Astrocyte of the hippocampus (primary cell): ENCODE measurements around the gene MTO1.
A peak's percentile ranks its signal among the peaks of the same experiment; 100 is the strongest.
"Not testable (repeated sequence)": the region's sequence is repeated elsewhere in the genome, so short reads cannot be mapped to it uniquely, and the experiment has no call there.

Experiments
- DNase-seq: peaks from one replicate; pipeline ENCODE4 v3.0.0; 2011; ENCODE audit warnings: low read depth, low spot score

Gene MTO1, protein sequence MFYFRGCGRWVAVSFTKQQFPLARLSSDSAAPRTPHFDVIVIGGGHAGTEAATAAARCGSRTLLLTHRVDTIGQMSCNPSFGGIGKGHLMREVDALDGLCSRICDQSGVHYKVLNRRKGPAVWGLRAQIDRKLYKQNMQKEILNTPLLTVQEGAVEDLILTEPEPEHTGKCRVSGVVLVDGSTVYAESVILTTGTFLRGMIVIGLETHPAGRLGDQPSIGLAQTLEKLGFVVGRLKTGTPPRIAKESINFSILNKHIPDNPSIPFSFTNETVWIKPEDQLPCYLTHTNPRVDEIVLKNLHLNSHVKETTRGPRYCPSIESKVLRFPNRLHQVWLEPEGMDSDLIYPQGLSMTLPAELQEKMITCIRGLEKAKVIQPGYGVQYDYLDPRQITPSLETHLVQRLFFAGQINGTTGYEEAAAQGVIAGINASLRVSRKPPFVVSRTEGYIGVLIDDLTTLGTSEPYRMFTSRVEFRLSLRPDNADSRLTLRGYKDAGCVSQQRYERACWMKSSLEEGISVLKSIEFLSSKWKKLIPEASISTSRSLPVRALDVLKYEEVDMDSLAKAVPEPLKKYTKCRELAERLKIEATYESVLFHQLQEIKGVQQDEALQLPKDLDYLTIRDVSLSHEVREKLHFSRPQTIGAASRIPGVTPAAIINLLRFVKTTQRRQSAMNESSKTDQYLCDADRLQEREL

DNA sequence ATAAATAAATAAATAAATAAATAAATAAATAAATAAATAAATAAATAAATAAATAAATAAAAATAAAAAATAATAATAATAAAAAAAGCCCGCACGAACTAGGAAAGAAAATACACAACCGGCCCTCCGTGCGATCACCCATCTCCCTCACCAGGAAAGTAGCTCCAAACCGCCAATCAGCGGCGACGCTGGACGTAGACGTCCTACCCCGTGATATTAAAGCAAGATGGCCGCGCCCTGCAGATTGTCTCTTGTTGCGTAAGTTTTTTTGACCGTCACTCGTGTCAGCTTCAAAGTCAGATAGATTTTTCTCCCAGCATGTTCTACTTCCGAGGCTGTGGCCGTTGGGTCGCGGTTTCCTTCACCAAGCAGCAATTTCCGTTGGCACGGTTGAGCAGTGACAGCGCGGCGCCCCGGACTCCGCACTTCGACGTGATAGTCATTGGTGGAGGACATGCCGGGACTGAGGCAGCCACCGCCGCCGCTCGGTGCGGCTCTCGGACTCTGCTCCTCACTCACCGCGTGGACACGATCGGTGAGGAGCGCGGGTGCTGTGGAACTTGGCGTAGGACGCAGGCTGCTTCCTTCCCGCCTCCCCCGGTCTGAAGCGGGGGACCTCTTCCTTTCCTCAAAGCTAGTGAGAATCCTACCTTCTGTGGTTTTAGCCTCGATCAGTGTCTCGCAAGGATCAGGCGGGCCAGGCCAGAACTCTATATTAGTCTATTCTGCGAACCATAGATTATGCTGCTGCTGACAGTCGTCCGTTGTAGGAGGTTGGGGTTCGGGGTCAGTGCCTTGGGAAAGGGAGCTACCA, at the start of gene MTO1:
Gene MTO1, plus strand, starts transcription at position 201 of the 814 bp plus-strand sequence. Its CDS starts 118 bp downstream, at position 319.
- peak; percentile 93 for DNase-seq

DNA sequence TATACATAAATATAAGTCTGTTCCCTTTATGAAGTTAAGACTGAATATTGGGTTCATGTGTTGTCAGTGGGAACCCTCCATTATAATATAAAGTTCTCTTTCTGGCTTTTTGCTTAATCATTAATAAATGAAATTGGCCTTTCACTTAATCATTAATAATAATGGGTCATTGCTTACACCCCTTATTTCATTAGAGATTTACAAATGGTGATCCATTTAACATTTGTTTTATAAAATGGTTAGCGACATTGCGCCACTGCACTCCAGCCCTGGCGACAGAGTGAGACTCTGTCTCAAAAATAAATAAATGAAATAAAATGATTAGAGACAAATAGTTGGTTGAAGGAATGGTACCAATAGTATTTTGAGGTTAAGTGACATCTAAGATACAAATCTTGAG, 48.4 kb upstream of the MTO1 start:
- DNase-seq = no peak

DNA sequence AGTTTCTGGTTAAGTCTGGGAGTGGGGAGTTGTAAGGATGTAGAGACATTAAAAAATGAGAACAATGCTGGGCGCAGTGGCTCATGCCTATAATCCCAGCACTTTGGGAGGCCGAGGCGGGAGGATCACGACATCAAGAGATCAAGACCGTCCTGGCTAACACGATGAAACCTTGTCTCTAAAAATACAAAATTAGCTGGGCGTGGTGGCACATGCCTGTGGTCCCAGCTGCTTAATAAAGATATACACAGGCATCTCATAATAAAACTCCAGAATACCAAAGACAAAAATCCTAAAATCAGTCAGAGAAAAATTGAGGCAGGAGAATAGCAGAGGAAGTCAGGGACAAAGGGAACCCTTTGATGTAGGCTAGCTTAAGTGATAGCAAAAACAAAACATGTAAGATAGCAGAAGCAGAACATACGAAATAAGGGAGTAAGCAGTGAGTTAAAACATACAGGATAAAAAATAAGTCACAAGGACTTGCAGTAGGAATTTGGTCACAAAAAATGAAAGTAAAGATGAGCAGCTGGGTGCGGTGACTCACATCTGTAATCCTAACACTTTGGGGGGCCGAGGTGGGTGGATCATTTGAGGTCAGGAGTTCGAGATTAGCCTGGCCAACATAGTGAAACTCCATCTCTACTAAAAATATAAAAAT, 43.3 kb upstream of the MTO1 start:
- DNase-seq = no peak

DNA sequence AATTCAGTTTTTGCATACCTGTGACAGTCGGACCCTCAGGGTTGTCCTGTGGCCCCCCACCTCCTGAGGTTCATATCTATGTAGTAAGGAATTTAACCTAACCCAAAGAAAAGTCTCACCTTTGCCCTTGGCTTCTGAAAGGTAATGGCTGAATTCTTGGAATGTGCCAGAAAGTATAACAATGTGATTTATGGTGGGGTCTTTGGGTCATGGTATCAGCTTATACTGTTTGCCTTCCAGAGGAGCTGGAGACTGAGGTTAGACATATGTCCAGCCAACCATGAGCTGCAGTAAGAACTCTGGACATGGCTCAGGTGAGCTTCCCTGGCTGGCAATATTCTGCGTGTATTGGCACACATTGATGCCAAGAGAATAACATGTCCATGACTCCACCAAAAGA, 40.0 kb upstream of the MTO1 start:
- no peak for DNase-seq

DNA sequence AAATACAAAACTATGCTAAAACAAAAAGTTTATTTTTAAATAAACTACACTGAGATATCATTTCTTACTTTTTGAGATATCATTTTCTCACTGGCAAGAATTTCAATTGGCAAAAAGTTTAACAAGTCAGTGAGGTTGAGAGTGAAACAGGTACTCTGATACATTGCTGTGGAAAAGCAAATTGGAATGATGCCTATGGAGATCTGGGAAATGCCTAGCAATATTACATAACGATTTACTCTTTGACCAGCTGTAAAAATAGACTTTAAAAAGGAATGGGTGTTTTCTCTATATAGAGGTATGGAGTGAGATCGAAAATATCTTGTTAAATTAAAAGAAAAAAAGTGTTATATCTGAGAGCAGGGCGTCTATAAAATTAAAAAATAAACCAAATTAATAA, 26.3 kb upstream of the MTO1 start:
- no peak for DNase-seq

DNA sequence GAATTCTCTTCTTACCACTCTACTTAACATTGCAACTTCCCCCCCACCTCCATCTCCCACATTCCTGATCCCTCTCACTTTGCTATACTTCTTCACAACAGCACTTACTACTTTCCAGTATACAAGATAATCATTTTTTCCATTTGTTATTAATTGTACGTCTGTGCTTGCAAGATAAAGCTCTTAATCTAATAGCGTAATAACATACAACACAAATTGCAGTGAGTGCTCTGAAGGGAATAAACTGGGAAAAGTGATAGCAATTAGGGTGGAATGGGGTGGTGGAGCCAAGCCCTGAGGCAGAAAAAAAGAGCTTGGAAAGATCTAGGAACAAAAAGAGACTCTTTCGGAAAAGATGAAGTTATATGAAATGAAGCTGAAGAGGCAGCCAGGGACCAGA, 18.0 kb upstream of the MTO1 start:
- DNase-seq = no peak

DNA sequence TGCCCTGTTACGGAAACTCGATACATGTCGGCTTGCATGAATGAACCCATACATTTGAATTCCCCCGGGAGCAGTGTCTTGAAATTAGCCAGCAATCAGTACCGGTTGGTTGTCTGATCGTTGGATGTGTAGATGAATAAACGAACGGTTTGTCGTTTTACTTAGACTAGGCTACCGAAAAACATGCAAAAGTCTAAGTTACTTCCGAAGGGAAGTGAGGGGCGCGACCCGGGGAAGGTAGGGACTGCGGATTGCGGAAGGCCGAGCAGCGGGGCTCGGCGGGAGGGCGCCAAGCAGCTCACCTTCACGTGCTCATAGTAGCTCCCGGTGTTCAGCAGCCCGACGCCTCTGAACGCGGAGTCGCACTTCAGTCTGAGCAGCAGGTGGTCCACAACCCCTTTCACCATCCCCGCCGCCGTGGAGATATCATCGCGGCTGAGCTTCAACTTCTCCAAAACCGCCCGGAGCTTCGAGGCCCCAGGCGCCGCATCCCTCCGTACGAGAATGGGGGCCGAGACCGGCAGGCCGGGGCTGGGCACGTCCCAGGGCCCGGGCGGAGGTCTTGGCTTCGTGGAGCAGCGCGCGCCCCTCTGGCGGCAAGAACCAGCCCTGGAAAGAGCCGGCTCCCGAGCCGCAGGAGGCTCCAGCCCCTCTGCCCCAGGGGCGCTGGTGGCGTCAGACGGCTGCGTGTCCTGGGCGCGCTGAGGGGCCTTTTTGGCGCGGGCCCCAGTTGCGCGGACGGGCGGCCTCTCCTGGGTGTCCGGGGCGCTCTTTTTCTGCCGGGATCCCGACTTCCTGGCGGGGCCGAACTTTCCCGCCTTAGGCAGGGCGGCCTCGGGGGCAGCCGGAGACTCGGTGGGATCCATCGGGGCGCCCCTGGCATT, 10.1 kb upstream of the MTO1 start:
- peak; percentile 45 for DNase-seq

DNA sequence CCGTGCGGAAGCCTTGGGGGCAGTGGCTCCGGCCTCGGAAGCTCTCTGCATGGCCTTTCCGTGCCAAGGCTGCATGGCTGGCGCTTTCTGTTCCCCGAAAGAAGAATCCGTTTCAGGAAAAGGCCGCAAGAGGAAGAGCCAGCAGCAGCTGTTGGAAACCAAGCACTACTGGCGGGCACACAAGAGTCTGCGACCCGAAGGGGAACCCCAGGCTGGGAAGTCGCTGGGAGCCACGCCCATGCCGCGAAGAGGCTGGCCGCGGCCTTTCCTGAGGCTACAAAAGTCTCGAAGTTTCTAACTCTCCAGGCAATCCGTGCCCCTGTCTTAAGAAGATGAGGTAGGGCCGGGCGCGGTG, 9.5 kb upstream of the MTO1 start, which contains the start of gene CGAS:
Gene CGAS, minus strand, starts transcription at position 191 of the 355 bp plus-strand sequence. Its CDS starts 116 bp downstream, at position 75.
- DNase-seq = no peak

DNA sequence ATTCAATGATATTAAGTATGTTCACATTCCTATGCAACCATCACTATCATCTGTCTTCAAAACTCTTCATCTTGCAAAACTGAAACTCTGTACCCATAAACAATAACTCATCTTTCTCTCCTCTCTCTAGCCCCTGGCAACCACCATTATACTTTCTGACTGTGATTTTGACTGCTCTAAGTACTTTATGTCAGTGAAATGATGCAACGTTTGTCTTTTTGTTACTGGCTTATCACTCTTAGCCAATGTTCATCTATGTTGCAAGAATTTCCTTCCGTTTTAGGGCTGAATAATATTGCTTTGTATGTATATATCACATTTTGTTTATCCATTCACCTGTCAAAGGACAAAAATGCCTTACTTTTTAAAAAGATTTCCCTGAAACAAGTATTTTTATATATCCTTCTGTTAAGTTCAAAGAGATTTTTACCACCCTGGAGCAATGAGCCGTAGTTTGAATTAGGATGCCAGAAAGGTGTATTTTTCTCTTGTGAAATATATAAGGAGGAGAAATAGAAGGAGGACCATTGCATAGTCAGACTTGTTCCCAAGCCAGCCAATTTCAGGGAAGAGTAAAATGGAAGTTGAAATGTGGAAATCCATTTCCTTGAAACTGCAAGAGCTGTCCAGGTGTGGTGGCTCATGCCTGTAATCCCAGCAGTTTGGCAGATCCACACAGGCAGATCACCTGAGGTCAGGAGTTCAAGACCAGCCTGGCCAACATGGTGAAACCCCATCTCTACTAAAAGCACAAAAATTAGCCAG, 5.5 kb upstream of the MTO1 start:
- no peak for DNase-seq

DNA sequence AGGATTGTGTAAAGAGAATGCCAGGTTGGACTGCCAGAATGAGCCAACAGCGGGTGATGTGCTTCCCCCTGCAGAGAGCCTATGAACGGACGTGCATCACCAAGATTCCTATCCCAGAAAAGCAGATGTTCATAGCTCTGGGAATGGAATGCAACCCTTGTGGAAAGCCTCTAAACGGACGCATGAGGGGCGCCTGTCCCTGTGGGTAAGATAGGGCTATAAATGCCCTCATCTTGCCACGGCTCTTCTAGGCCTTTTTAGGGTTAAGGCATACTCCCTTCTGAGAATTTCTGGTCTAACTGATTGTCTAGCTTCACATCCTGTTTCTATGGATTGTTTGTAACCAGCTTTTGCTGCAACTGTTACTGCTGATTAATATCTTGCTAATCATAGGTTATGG, 2.1 kb upstream of the MTO1 start:
- DNase-seq = not testable (repeated sequence)

DNA sequence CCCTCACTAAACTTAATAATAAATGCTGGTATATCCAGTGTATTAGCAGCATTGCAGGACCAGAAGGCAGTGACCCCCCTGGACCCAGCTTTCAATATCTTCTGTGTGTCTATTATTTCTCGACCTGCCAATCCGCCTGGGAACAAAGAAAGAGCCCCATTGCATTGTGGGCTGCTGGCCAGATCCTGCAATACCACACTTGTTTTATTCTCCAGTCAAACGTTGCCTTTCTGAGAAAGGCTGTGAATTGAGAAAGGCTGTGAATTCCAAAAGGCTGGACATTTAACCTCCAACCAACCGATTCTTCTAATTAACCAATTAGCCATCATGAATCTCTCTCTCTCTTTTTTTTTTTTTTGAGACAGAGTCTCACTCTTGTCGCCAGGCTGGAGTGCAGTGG, 1.5 kb upstream of the MTO1 start:
- peak; percentile 12 for DNase-seq

DNA sequence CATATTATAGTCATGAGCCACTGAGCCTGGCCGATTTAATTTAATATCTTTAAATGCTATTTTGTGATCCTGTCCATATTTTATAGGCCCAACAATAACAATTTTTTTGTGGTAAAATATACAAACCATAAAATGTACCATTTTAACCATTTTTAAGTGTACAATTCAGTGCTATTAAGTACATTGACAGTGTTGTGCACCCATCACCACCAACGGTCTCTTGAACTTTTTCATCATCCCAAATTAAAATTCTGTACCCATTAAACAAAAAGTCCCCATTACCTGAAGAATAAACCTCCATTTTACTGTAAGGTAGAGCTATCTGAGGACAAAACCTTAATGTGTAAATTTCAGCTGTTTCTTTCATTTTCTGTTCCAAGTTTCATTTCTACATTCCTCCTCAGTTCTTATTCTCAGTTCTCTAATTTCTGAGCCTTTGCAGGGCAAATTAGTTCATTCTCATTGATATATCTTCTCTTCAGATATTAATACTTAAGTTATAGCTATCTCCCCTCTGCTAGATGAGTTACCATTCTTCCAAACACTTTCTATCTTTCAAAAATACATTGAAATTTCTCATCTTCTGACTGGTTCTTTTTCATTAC, 10.3 kb downstream of the MTO1 start:
- no peak for DNase-seq

DNA sequence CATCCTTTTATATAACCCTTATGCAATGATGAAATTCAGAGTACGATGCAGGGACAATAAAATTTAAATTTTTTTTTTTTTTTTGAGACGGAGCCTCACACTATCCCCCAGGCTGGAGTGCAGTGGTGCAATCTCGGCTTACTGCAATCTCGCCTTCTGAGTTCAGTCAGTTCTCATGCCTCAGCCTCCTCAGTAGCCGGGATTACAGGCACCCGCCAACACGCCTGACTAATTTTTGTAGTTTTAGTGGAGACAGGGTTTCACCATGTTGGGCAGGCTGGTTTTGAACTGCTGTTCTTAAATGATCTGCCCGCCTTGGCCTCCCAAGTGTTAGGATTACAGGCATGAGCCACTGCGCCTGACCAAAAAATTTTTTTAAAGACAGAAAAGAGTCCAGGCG, 15.2 kb downstream of the MTO1 start:
- no peak for DNase-seq

DNA sequence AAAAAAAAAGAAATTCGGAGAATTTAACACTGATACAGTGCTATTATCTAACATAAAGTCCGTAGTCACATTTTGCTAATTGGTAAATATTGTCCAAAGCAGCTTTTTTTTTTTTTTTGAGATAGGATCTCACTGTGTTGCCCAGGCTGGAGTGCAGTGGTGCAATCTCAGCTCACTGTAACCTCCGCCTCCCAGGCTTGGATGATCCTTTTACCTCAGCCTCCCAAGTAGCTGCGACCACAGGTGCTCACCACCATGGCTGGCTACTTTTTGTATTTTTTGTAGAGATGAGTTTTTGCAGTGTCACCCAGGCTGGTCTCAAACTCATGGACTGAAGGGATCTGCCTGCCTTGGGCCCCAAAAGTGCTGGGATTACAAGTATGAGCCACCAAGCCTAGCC, 15.9 kb downstream of the MTO1 start:
- no peak for DNase-seq

DNA sequence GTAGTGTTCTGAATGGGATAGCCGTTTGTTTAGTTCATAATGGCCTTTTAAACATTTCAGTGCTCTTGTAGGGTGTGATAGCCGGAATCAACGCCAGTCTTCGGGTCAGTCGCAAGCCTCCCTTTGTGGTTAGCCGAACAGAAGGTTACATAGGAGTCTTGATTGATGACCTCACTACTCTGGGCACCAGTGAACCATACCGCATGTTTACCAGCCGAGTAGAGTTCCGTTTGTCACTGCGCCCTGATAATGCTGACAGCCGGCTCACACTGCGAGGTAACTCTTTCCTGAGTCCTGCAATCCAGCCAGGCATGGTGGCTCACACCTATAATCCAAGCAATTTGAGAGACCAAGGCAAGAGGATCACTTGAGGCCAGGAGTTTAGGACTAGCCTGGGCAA, 20.4 kb downstream of the MTO1 start:
- peak; percentile 18 for DNase-seq

DNA sequence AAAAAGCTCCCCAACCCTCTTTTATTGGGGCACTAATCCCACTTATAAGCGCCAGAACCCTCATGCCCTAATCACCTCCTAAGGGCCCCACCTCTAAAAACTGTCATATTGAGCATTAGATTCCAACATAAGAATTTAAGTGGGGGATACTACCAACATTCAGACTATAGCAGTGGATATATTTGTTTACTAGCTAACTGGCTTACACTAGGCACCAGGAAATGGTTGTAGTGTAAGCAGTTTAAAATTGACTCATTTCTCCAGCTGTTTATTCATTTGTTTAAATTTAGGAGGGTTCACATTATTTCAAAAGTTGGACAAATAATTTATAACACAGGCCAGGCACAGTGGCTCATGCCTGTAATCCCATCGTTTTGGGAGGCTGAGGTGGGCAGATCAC, 22.9 kb downstream of the MTO1 start:
- DNase-seq = no peak

DNA sequence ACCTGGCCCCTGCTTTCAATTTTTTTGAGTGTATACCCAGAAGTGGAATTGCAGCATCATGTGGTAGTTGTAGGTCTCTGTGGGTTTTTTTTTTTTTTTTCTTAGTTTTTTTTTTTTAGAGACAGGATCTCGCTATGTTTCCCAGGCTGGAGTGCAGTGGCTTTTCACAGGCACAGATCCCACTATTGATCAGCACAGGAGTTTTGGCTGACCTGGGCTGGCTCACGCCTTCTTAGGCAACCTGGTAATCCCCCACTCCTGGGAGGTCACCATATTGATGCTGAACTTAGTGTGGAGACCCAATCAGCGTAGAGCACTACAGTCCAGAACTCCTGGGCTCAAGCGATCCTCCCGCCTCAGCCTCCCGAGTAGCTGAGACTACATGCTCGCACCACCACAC, 25.9 kb downstream of the MTO1 start:
- no peak for DNase-seq

DNA sequence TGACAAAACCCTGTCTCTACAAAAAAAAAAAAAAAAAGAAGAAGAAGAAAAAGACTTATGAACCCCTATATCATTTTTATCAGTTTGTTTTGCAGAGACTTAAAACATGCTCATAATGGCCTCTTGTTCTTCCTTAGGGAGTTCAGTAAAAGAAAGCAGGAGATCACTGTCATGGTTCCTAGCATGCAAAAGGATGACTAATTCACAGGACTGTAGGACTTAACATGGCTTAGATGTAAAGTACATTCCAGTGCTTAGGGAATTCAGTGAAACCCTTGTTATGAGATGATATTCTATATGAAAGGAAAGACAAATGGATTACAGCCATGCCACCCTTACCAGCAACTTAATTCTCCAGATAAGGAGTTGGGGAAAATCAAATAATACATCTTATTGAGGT, 29.8 kb downstream of the MTO1 start:
- no peak for DNase-seq

DNA sequence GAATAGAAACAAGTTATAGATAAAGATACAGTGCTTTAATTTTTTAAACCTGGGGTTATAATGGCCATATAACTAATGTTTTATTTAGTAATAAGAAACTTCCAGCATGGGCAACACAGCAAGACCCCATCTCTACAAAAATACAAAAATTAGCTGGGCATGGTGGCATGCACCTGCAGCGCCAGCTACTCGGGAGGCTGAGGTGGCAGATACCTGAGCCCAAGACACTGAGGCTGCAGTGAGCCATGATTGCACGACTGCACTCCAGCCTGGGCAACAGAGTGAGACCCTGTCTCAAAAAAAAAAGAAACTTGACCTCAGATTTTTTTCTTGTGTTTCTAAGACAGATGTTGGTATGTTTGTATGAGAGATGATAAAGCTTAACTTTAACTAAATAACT, 36.4 kb downstream of the MTO1 start:
- DNase-seq = no peak
